Amniotic epithelial cell (primary cell): ENCODE data around the gene GRID1.

Experiments
- DNase-seq: peaks from one replicate; pipeline ENCODE4 v3.0.0-alpha.2; 2010; ENCODE audit warnings: low read depth

The GRID1 gene

GRCh38 chr10:86366033-86366901, at the start of gene GRID1:
GRID1 (minus strand) TSS chr10:86366795.
- DNase-seq, result no peak

GRCh38 chr10:86415583-86415982, 49.0 kb upstream of the GRID1 start:
- DNase-seq, result no peak

GRCh38 chr10:86415116-86415515, 48.5 kb upstream of the GRID1 start:
- no peak for DNase-seq

GRCh38 chr10:86413046-86413728, 46.6 kb upstream of the GRID1 start:
- DNase-seq, result peak; percentile 66

- no peak for DNase-seq
Observed at GRCh38 chr10:86411852-86412560, 45.4 kb upstream of the GRID1 start.

- peak; percentile 83 for DNase-seq
Observed at GRCh38 chr10:86411281-86411841, 44.8 kb upstream of the GRID1 start.

- peak; percentile 87 for DNase-seq
Observed at GRCh38 chr10:86410542-86411124, 44.0 kb upstream of the GRID1 start.

- DNase-seq, result no peak
Observed at GRCh38 chr10:86409183-86409582, 42.6 kb upstream of the GRID1 start.

GRCh38 chr10:86403183-86403797, 36.7 kb upstream of the GRID1 start:
- no peak for DNase-seq

GRCh38 chr10:86402283-86402941, 35.8 kb upstream of the GRID1 start:
- no peak for DNase-seq

GRCh38 chr10:86401588-86402282, 35.1 kb upstream of the GRID1 start:
- no peak for DNase-seq

- DNase-seq, result no peak
Observed at GRCh38 chr10:86400705-86401587, 34.4 kb upstream of the GRID1 start.

GRCh38 chr10:86399879-86400704, 33.5 kb upstream of the GRID1 start:
- DNase-seq, result peak; percentile 91

GRCh38 chr10:86399514-86399878, 32.9 kb upstream of the GRID1 start:
- no peak for DNase-seq

GRCh38 chr10:86397120-86397519, 30.5 kb upstream of the GRID1 start:
- no peak for DNase-seq

GRCh38 chr10:86393862-86394455, 27.4 kb upstream of the GRID1 start:
- no peak for DNase-seq

GRCh38 chr10:86393362-86393761, 26.8 kb upstream of the GRID1 start:
- no peak for DNase-seq

GRCh38 chr10:86392723-86393094, 26.1 kb upstream of the GRID1 start:
- DNase-seq, result no peak
